ENCODE results near the gene COMMD1.
"Not testable (repeated sequence)": the region's sequence is repeated elsewhere in the genome, so short reads cannot be mapped to it uniquely, and the experiment has no call there.

The COMMD1 gene

DNA sequence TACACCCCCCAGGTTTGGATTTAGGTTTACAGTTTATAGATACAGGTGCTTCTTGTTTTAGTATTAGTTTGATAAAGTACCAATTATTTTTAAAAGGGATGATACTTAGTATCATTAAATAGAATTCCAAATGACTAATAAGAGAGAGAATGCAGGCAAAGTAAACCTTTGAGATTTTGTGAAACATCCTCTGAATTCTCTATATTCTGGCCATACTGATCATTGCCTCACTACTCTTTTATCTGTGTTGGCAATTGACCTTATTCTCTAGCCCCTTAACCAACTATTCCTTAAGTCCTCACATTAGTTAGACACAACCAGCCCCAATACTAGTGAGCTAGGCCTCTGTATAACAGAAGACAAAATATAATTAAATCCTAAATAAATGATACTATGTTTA is 125.4 kb downstream of the COMMD1 start:
- DNase-seq (ENCODE audit: low read depth), result no peak

DNA sequence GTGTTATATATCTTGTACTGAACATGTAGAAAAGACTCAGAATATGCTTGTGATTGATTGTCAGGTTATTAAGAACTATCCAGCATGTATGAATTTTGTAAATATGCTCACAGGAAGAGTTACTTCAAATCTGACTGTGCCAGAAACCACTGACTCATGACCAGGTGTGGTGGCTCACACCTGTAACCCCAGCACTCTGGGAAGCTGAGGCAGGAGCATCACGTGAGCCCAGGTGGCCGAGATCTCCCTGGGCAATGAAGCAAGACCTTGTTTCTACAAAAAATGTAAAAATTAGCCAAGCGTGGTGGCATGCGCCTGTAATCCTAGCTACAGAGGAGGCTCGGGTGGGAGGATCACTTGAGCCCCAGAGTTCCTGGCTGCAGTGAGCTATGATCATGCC is 126.6 kb downstream of the COMMD1 start:
- no peak for DNase-seq (ENCODE audit: low read depth)

DNA sequence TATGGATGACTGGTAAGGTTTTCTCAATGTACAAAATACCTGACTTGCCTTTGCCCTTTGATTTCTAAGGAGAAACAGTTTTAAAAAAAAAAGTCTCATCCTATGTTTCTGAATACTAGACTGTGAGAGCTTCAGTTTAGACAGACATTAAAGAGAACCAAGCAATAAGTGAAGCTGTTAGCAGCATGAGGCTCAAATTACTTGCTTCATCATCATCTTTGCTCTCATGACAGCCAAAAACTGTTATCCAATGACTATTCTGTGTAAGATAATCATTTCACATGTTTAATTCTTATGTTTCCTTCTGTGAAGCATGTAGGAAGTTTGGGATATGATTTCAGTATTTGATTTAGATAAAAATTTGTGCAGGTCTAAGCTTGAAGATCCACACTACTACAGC is 129.2 kb downstream of the COMMD1 start:
- no peak for DNase-seq (ENCODE audit: low read depth)

DNA sequence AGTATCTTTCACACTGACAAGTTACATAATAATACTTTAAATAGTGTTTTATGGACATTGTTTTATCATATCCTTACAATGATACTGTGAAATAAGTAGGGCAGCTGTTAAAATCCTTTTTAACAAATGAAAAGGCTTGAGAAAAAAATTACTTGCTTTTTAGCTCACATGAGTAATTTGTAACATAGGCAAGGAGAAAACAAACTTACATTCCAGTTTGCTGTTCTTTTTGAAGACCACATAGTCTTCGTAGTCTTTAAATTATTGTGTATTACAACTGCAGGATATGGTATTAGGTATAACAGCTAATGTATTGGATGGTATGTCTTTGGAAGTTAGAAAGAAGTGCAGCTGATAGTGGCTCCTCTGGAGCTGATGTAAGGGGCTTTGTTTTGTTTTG is 130.8 kb downstream of the COMMD1 start:
- no peak for DNase-seq (ENCODE audit: low read depth)

DNA sequence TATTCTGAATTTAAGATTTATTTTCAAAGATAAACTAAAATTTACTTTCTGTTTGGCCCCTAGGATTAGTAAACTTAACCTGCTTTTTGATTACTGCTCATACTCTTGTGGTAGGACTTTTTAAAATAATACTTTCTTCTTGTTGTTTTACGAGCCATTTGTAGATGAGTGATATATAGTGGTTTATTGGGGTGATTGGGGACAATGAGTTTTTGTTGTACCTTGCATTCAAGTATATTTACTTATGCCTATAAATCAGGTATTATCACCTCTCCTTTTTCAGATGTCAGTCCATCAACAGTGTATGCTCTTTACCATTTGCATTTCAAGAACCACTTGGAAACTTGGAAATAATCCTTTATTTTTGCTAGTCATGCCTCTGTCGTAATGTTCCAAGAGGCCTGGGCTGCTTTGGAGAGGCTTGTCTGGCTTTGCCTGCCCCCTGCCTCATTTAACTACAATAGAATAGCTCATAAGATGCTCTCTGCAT is 131.3 kb downstream of the COMMD1 start:
- no peak for DNase-seq (ENCODE audit: low read depth)

DNA sequence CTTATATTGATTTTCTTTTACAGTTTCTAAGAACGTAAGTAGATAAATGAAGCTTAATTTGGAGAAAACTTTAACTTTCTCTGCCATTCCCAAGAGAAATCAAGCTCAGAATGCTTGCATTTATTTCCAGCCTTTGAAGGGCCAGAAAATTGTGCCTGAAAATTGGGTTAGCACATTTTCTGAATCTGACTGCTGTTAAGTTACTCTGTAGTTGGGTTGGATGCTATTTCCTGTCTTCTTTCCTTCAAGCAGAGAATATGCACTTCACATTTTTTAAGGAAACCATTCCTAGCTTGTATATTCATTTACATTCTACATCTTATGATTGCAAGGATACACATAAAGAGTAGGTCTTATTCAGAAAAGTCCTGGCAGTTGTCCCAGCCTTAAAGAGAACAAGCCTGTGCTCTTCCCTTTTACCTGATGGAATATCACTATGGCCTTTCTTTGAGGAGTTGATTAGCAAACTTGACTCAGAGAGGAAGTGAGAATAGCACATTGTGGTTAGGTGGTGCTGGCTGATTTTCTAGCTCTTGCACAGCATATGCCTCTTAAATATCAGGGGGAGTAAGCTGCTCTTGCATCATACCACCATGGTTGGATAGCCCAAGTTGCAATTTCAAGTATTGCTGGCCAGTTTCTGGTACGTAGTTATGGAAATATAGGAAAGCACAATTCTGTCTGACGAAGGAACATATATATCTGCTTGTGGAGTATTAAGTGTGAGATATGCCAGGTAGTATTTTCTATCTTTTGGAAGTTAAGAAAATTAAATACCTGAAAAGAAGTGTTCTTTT is 133.7 kb downstream of the COMMD1 start:
- no peak for DNase-seq (ENCODE audit: low read depth)

DNA sequence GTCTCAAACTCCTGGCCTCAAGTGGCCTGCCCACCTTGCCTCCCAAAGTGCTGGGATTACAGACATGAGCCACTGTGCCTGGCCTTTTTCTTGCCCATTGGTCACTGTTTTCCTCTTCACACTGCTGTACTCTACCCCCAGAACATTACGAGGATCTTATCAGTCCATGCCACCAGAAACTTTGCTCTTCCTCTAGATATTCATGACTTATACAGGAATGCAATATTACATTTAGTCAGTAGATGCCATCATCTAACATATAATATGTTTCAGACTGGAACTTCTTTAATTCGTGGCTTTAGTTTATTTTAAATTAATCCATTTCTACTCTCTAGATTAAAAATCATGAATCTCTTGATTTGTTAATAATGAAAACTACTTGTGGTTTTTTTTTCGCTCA is 135.5 kb downstream of the COMMD1 start:
- DNase-seq (ENCODE audit: low read depth), result no peak

DNA sequence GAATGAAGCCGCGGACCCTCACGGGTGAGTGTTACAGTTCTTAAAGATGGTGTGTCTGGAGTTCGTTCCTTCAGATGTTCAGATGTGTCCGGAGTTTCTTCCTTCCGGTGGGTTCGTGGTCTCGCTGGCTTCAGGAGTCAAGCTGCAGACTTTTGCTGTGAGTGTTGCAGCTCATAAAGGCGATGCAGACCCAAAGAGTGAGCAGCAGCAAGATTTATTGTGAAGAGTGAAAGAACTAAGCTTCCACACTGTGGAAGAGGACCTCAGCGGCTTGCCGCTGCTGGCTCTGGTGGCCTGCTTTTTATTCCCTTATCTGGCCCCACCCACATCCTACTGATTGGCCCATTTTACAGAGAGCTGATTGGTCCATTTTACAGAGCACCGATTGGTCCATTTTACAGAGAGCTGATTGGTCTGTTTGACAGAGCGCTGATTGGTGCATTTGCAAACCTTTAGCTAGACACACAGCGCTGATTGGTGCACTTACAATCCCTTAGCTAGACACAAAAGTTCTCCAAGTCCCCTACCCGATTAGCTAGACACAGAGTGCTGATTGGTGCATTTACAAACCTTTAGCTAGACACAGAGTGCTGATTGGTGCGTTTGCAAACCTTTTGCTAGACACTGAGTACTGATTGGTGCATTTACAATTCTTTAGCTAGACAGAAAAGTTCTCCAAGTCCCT is 136.4 kb downstream of the COMMD1 start:
- DNase-seq (ENCODE audit: low read depth), result not testable (repeated sequence)

DNA sequence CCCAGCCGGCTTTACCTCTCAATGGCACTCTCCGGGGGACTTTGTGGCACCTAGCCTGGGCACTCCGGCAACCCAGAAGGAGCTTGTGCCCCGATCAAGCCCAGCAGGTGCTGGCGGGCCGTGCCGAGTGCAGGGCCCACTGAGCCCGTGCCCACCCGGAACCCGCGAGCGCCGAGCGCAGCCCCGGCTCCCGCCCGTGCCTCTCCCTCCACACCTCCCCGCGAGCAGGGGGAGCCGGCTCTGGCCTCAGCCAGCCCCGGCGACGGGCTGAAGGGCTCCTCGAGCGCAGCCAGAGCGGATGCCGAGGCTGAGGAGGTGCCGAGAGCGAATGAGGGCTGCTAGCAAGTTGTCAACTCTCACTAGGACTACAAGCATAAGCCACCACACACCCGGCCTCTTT is 136.9 kb downstream of the COMMD1 start:
- DNase-seq (ENCODE audit: low read depth), result no peak

DNA sequence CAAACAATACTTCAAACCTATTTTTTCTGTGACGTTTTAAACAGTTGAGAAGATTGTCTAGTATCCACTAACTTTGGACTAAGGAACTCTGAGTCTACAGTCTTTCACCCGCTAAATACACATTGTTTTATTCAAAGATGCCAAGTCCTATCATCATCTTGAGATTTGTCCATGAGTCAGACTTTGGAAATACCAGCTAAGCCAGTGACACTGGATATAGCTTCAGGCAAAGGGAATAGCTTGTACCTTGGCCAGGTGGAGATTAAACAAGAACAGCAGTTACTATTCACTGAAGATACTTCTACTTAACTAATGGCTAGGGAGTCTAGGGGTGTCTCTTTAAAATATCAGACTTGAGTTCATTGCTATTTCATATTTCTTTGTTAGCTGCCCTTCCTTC is 137.5 kb downstream of the COMMD1 start:
- no peak for DNase-seq (ENCODE audit: low read depth)

DNA sequence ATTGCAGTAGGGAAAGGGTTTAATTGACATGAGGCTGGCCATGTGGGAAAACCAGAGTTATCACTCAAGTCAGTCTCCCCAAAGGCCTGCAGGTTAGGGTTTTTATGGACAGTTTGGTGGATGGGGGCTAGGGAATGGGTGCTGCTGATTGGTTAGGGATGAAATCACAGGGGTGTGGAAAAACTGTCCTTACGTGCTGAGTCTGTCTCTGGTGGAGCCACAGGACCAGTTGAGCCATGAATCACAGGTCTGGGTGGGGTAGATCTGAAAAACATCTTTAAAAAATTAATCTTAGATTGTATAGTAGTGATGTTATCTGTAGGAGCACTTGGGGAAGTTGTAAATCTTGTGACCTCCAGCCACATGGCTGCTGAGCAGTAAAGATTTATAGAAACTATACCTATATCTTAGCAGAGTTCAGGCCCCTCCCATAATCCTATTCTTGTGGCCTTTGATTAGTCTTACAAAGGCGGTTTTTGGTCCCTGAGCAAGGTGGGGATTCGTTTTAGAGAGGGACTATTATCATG is 139.6 kb downstream of the COMMD1 start:
- DNase-seq (ENCODE audit: low read depth), result no peak

DNA sequence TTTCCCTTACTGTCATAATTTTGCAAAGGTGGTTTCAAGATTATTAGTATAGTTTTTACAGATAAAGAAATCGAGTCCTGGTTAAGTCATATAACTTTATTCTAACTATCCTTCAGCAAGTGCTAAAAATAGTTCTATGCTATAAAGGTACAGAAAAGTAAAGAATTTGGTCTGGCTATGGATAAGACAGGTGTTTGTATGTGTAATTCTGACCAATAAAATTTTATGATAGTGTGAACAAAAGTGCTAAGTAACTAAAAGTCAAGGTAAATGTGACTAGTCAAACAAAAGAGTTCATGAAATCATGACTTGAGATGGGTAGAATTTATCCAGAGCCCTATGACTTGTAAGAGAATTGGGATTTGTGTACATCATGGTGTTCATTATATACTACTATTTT is 140.7 kb downstream of the COMMD1 start:
- DNase-seq (ENCODE audit: low read depth), result no peak

DNA sequence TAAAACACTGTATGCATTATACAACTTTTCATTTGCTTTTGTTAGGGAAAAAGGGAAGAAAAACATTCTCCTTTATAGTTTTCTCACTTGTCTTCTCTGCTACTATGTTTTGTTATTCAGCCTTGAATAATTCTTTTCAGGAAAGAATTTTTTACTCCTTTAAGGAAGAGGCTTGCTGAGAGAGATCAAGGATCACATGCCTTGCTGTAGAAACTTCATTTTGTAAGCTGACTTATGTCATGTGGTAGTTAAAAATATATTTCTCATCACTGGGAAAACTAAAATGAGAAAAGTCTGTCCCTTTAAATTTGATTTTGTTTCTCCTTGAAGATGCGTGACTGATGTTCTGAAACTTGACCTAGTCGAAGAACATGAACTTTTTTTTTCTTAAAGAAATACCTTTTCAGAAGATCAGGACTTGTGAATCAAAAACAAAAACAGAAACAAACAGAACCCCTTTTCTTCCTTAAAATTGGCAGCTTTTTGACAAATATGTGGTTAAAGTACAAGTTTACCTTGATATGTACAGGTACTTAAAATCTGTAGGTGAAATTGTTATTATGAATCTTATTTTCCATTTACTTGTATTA is 145.1 kb downstream of the COMMD1 start:
- no peak for DNase-seq (ENCODE audit: low read depth)

DNA sequence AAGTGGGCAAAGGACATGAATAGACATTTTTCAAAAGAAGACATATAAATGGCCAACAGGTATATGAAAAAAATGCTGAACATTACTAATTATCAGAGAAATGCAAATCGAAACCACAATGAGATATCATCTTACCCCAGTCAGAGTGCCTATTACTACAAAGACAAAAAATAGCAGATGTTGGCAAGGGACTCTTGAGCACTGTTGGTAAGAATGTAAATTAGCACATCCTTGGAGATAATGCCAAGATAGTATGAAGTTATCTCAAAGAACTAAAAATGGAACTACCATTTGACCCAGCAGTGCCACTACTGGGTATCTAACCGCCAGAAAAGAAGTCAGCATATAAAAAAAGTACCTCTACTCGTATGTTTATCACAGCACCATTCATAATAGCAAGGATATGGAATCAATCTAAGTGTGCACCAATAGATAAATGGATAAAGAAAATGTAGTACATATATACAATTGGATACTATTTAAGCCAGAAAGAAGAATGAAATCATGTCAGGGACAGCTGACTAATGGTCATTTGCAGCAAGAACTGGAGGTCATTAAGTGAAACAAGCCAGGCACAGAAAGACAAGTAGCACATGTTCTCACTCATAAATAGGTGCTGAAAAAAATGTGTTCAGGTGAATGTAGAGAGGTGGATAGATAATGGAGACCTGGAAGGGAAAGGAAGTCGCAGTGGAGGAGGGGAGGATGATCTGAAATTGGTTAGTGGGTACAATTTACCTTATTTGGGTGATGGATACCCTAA is 148.7 kb downstream of the COMMD1 start:
- DNase-seq (ENCODE audit: low read depth), result no peak

DNA sequence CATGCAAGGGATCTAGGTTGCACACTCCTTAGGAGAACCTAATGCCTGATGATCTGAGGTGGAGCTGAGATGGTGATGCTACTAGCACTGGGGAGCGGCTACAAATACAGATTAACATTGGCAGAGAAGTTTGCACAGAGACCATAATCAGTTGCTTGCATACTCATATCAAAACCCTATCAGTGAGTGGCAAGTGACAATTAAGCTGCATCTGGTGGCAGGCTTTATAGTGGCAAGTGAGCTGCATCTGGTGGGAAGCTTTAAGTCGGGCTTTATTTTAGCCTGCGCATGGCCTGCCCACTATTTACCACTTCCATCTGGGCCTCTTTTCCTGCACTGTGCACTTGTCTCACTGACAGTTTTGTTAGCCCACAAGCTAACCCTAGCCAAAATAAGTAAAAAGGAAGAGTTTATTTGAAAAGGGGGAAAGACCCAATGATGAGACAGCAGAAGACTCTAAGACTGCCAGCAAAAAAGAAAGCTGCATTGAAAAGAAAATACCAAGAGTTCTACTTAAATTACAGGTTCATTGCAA is 149.5 kb downstream of the COMMD1 start:
- DNase-seq (ENCODE audit: low read depth), result no peak

DNA sequence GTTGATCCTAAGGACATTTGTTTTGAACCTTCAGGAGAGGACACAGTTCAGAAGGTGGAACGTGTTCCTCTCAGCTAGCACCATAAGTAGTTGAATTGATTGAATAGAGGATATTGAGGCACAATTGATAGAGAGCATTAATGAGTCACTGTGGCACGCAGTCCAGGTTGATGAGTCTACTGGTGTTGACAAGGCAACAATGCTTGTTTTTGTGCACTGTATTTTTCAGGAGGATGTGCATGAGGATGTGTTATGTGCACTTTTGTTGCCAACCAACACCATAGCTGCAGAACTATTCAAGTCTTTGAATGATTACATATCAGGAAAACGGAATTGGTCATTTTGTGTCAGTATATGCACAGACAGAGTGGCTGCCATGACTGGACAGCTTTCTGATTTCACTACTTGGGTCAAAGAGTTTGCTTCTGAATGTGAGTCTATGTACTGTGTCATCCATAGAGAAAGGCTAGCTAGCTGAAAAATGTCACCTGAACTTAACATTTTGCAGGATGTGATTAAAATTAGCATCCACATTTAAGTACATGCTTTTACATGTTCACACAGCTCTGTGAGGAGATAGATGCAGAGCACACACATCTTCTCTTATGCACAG is 150.4 kb downstream of the COMMD1 start:
- no peak for DNase-seq (ENCODE audit: low read depth)

DNA sequence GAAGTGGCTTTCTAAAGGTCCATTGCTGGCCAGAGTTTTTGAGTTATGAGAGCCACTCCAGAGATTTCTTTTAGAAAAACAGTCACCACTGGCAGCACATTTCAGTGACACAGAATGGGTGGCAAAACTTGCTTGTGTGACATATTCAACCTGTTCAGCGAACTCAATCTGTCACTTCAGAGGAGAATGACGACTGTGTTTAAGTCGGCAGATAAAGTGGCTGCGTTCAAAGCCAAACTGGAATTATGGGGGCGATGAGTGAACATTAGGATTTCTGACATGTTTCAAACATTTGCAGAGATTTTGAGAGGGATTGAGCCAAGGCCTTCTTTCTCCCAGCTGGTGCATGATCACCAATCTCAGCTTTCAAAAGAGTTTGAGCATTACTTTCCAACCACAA is 150.9 kb downstream of the COMMD1 start:
- DNase-seq (ENCODE audit: low read depth), result no peak

DNA sequence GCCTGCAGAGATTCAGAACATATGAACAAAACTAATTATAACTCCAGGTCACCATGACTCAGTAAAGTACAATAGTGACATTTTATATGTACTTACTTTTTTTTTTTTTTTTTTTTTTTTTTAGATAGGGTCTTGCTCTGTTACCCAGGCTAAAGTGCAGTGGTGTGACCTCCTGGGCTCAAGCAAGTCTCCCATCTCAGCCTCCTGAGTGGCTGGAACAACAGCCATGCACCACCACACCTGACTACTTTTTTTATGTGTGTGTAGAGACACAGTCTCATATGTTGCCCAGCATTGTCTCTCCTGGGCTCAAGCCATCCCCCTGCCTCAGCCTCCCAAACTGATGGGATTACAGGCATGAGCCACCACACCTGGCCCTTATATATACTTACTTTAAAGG is 159.8 kb downstream of the COMMD1 start:
- no peak for DNase-seq (ENCODE audit: low read depth)

DNA sequence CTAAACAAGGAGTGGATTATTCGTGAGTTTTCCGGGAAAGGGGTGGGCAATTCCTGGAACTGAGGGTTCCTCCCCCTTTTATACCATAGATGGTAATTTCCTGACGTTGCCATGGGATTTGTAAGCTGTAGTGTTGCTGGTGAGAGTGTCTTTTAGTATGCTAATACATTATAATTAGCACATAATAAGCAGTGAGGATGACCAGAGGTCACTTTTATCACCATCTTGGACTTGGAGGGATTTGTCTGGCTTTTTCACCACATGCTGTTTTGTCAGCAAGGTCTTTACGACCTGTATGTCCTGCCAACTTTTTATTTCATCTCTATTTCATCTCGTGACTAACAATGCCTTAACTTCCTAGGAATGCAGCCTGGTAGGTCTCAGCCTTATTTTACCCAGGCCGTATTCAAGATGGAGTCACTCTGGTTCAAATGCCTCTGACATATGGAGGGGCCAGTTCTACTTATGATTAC is 165.7 kb downstream of the COMMD1 start:
- no peak for DNase-seq (ENCODE audit: low read depth)

DNA sequence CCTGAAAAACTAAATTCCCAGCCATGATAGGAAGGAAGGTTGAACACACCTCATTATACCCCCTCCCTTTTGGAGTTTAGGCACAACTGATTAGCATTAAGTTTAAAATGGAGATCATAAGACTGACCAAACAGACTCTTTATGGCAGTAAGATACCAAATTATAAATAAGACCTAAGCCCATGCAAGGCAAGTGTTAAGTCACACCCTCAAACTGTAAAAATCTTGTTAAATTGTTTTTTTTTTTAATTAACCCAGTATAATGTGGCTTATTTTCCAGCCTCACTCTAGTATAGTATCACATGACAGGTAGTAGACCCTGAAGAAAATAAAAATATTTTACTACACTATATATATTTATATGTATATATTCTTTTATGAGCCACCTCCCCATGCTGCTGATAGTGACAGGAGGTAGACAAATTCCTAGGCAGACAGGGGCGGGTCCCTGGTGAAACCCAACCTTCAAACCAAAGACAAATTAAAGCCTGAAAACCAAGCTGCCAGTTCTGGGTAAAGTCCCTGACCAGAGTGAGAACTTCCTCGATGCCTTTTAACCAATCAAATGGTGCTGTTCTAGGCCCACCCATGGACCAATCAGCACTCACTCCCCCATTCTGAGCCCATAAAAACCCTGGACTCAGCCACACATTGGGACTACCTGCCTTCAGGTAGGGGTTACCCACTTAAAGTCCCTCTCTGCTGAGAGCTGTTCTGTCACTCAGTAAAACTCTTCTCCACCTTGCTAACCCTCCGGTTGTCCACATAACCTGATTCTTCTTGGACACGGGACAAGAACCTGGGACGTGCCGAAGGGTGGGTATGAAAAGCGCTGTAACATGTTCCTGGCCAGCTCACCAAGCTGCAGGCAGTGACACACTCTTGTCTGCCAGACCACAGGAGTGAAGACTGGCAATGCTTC is 166.5 kb downstream of the COMMD1 start:
- no peak for DNase-seq (ENCODE audit: low read depth)
